HG02798 (cell line): ENCODE data around the gene CAMKK1.

Experiments used
- ATAC-seq: cut with Tn5 transposase; IDR thresholded peaks from one replicate; pipeline ENCODE4 v1.9.1; 2021; ENCODE audit warnings: mild to moderate bottlenecking; ENCODE audit not compliant: unreplicated experiment, poor library complexity

The CAMKK1 gene

GRCh38 chr17:3893003-3893719, at the start of gene CAMKK1:
CAMKK1 (minus strand) TSS chr17:3893053; CDS start chr17:3885687, 7,366 bp downstream.
- ATAC-seq = peak; percentile 94

GRCh38 chr17:3940965-3941698, 48.3 kb upstream of the CAMKK1 start:
- ATAC-seq = no peak

GRCh38 chr17:3937359-3937758, 44.5 kb upstream of the CAMKK1 start:
- ATAC-seq = no peak

GRCh38 chr17:3935825-3936355, 43.0 kb upstream of the CAMKK1 start:
- no peak for ATAC-seq

- no peak for ATAC-seq
Observed at GRCh38 chr17:3935140-3935542, 42.3 kb upstream of the CAMKK1 start.

GRCh38 chr17:3929764-3930163, 36.9 kb upstream of the CAMKK1 start:
- ATAC-seq = no peak

GRCh38 chr17:3929181-3929580, 36.3 kb upstream of the CAMKK1 start:
- ATAC-seq = no peak

GRCh38 chr17:3928406-3928805, 35.6 kb upstream of the CAMKK1 start:
- no peak for ATAC-seq

GRCh38 chr17:3927628-3928340, 34.9 kb upstream of the CAMKK1 start:
- ATAC-seq = no peak

- ATAC-seq = no peak
Observed at GRCh38 chr17:3926860-3927627, 34.2 kb upstream of the CAMKK1 start.

GRCh38 chr17:3925684-3926485, 33.0 kb upstream of the CAMKK1 start:
- ATAC-seq = no peak

GRCh38 chr17:3924512-3925350, 31.9 kb upstream of the CAMKK1 start:
- no peak for ATAC-seq

- no peak for ATAC-seq
Observed at GRCh38 chr17:3923466-3924190, 30.8 kb upstream of the CAMKK1 start.

GRCh38 chr17:3922765-3923164, 29.9 kb upstream of the CAMKK1 start:
- no peak for ATAC-seq

- ATAC-seq = no peak
Observed at GRCh38 chr17:3921502-3922319, 28.9 kb upstream of the CAMKK1 start.

- no peak for ATAC-seq
Observed at GRCh38 chr17:3921006-3921405, 28.2 kb upstream of the CAMKK1 start.

GRCh38 chr17:3919123-3919624, 26.3 kb upstream of the CAMKK1 start:
- ATAC-seq = no peak
